Measurements from ENCODE around the gene LEP. TPM values are rescaled to one million over a fixed set of nuclear protein-coding genes. Genes with fewer than 3 reads are reported as not detected.

Gene LEP
- total RNA-seq (ENCODE audit: low replicate concordance), result not detected in 2 replicates

DNA sequence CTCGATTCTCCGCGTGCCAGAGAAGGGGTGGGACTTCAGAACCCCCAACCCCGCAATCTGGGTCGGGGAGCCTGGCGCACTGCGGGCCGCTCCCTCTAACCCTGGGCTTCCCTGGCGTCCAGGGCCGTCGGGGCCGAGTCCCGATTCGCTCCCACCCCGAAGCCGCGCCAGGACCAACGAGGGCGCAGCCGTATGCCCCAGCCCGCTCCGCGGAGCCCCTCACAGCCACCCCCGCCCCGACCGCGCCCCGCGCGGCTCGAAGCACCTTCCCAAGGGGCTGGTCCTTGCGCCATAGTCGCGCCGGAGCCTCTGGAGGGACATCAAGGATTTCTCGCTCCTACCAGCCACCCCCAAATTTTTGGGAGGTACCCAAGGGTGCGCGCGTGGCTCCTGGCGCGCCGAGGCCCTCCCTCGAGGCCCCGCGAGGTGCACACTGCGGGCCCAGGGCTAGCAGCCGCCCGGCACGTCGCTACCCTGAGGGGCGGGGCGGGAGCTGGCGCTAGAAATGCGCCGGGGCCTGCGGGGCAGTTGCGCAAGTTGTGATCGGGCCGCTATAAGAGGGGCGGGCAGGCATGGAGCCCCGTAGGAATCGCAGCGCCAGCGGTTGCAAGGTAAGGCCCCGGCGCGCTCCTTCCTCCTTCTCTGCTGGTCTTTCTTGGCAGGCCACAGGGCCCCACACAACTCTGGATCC, at the start of gene LEP:
Gene LEP (plus strand): TSS at position 583 of the 691 bp plus-strand sequence. CDS start 10,741 bp downstream, outside the sequence.
- TF ChIP-seq EZH2 (IDR thresholded peaks at IDR 0.05), result no peak
- TF ChIP-seq, protein P1, sequence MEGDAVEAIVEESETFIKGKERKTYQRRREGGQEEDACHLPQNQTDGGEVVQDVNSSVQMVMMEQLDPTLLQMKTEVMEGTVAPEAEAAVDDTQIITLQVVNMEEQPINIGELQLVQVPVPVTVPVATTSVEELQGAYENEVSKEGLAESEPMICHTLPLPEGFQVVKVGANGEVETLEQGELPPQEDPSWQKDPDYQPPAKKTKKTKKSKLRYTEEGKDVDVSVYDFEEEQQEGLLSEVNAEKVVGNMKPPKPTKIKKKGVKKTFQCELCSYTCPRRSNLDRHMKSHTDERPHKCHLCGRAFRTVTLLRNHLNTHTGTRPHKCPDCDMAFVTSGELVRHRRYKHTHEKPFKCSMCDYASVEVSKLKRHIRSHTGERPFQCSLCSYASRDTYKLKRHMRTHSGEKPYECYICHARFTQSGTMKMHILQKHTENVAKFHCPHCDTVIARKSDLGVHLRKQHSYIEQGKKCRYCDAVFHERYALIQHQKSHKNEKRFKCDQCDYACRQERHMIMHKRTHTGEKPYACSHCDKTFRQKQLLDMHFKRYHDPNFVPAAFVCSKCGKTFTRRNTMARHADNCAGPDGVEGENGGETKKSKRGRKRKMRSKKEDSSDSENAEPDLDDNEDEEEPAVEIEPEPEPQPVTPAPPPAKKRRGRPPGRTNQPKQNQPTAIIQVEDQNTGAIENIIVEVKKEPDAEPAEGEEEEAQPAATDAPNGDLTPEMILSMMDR (IDR thresholded peaks at IDR 0.05), result no peak
- no peak for TF ChIP-seq EZH2phosphoT487 (IDR thresholded peaks at IDR 0.05)
- Histone ChIP-seq H3K4me2 (no peak within 1 kb of the TSS), H3K79me2 (ENCODE audit: low read depth) (no peaks in the 10 kb centered on the region), H3K4me3 (no peak within 1 kb of the TSS), H2AFZ (replicated peaks) (no peak within 1 kb of the TSS), H3K27me3 (no peaks in the 10 kb centered on the region), H3K27ac (no peak within 1 kb of the TSS), H3K9ac (no peak within 1 kb of the TSS), H3K4me1 (peaks cover 4% of the 10 kb centered on the region), H3K36me3 (no peaks in the 10 kb centered on the region), H4K20me1 (ENCODE audit: low read depth) (no peaks in the 10 kb centered on the region), H3F3A (ENCODE audit: low read depth) (no peaks in the 10 kb centered on the region), H3K9me3 (ENCODE audit: low read depth) (no peaks in the 10 kb centered on the region)
- no peak within 1 kb of the TSS for H3K4me3 Mint-ChIP-seq
- peaks cover 13% of the 10 kb centered on the region for H3K9me3 Mint-ChIP-seq
- no peaks in the 10 kb centered on the region for H3K36me3 Mint-ChIP-seq
- H3K27me3 Mint-ChIP-seq (ENCODE audit: insufficient read depth, low read depth), result peaks cover 2% of the 10 kb centered on the region
- no peak within 1 kb of the TSS for H3K27ac Mint-ChIP-seq
- no peak for DNase-seq (ENCODE audit: low spot score)
- peaks cover 5% of the 10 kb centered on the region for H3K4me1 Mint-ChIP-seq

DNA sequence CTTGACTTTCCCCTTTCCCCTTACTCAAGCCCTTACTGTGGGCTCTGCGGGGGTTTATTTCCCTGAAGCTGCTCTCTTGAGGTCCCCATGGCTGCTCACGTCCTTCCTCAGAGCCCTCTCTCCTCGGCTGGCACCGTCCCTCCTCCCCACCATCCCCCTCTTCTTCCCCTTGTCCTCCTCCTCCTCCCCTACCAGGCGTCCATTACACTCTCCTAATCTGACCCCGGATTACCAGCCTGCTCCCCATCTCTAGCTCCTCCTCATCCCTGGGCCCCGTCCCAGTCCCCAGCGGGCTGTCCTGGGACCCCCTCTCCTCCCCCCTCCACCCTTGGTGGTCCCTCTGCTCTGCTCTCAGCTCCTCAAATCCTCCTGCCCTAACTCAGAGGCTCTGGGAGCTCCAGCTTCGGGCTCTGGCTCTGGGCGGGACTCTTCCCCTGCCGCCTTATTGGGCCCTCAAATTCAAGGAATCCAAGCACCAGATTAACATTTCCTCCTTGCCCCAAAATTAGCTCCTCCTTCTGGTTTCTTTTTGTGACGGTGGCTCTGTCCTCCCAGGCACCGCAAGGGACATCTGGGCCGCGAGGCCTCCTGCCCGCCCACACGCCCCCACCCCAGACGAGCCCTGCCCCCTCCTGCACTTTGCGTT, 48.5 kb upstream of the LEP start:
- H3K9me3 ChIP-seq (ENCODE audit: low read depth), result no peaks in the 10 kb centered on the region
- H2AFZ ChIP-seq (replicated peaks), result no peak overlapping the region
- no peak overlapping the region for H3K27ac ChIP-seq
- no peaks in the 10 kb centered on the region for H3K36me3 ChIP-seq
- H3K4me3 ChIP-seq, result no peak overlapping the region
- DNase-seq (ENCODE audit: low spot score), result no peak
- no peak overlapping the region for H3K4me2 ChIP-seq
- H3K9me3 Mint-ChIP-seq, result peaks cover 28% of the 10 kb centered on the region
- no peak overlapping the region for H3K27ac Mint-ChIP-seq
- TF ChIP-seq, protein P1 (IDR thresholded peaks at IDR 0.05), result no peak
- TF ChIP-seq EZH2phosphoT487 (IDR thresholded peaks at IDR 0.05) (no peak), EZH2 (IDR thresholded peaks at IDR 0.05) (no peak)
- no peaks in the 10 kb centered on the region for H3F3A ChIP-seq (ENCODE audit: low read depth)
- H4K20me1 ChIP-seq (ENCODE audit: low read depth), result no peaks in the 10 kb centered on the region
- H3K79me2 ChIP-seq (ENCODE audit: low read depth), result no peaks in the 10 kb centered on the region
- no peak overlapping the region for H3K9ac ChIP-seq
- peaks cover 6% of the 10 kb centered on the region for H3K36me3 Mint-ChIP-seq
- no peak overlapping the region for H3K4me3 Mint-ChIP-seq
- no peaks in the 10 kb centered on the region for H3K4me1 Mint-ChIP-seq
- no peaks in the 10 kb centered on the region for H3K4me1 ChIP-seq
- H3K27me3 ChIP-seq, result no peaks in the 10 kb centered on the region
- H3K27me3 Mint-ChIP-seq (ENCODE audit: insufficient read depth, low read depth), result peaks cover 14% of the 10 kb centered on the region

DNA sequence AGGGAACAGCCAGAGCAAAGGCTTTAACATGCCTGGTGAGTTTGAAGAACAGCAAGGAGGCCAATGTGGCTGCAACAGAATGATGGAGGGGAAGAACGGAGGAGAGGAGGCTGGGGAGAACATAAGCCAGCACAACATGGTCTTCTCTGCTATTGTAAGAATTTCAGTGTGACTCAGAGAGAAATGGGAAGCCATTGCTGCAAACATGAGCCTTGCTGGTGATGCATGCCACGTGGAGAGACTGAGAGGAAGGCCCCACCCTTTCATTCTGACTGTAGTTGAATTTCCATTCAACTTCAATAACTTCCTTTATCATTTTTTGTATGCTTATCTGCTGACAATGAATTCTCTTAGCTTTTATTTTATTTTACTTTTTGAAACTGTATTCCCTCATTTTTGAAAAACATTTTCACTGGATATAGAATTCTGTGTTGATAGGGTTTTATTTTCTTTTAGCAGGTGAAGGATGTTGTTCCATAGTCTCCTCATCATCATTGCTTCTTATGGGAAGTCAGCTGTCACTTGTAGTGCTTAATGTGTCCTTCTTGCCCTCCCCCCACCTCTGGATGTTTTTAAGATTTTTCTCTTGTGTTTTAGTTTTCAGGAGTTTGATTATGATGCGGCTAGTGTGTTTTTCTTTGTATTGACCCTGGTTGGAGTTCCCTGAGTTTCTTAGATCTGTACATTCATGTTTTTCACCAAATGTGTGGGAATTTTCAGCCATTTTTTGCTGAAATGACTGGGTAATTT, 46.4 kb upstream of the LEP start:
- Histone ChIP-seq H3K4me2 (no peak overlapping the region), H3K27me3 (peaks cover 19% of the 10 kb centered on the region), H3K27ac (no peak overlapping the region), H3K4me1 (no peaks in the 10 kb centered on the region), H3K4me3 (no peak overlapping the region), H3K36me3 (no peaks in the 10 kb centered on the region), H4K20me1 (ENCODE audit: low read depth) (no peaks in the 10 kb centered on the region), H3F3A (ENCODE audit: low read depth) (no peaks in the 10 kb centered on the region), H3K9ac (no peak overlapping the region), H2AFZ (replicated peaks) (no peak overlapping the region), H3K79me2 (ENCODE audit: low read depth) (no peaks in the 10 kb centered on the region), H3K9me3 (ENCODE audit: low read depth) (no peaks in the 10 kb centered on the region)
- H3K36me3 Mint-ChIP-seq, result peaks cover 6% of the 10 kb centered on the region
- H3K27ac Mint-ChIP-seq, result no peak overlapping the region
- H3K4me1 Mint-ChIP-seq, result no peaks in the 10 kb centered on the region
- H3K9me3 Mint-ChIP-seq, result peaks cover 28% of the 10 kb centered on the region
- H3K27me3 Mint-ChIP-seq (ENCODE audit: insufficient read depth, low read depth), result peaks cover 16% of the 10 kb centered on the region
- H3K4me3 Mint-ChIP-seq, result no peak overlapping the region
- no peak for DNase-seq (ENCODE audit: low spot score)
- TF ChIP-seq EZH2phosphoT487 (IDR thresholded peaks at IDR 0.05) (no peak), EZH2 (IDR thresholded peaks at IDR 0.05) (no peak)
- TF ChIP-seq, protein P1 (IDR thresholded peaks at IDR 0.05), result no peak

All from neural progenitor cell (in vitro differentiated cells).